ENCODE measurements around the gene GABRD.

Gene GABRD

DNA sequence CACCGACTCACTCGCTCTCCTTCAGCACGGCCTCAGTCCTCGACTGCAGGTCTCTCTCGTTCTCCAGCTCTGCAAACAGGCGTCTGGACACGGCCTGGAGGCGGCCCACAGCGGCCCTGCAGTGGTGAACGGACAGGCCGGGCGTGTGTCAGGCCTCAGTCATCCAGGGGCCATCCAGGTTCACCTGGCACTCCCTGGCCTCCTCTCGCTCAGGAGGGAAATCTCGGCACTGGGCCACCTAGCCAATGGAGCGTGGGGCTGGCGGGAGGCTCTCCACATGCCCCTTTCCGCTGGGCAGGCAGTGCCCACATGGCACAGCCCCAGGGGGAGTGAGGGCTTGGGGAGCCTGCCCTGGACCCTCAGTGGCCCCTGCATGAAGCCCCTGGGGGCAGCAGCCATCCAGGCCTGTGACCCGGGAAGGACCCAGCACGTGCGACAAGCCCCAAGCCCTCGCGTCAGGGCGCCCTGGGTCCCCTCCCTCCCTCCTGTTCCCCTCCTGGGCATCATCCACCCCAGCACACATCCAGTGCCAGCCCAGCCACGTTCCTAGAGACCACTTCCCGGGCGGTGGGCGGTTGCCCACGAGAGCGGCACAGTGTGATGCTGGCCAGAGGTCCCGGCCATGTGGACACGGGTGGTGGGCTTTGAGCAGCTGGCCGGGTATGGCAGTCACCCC, 33.6 kb upstream of the GABRD start:
- no peak for DNase-seq (ENCODE audit: low spot score)

GRCh38 chr1:1986451-1987141, 32.5 kb upstream of the GABRD start:
- DNase-seq (ENCODE audit: low spot score) = no peak

DNA sequence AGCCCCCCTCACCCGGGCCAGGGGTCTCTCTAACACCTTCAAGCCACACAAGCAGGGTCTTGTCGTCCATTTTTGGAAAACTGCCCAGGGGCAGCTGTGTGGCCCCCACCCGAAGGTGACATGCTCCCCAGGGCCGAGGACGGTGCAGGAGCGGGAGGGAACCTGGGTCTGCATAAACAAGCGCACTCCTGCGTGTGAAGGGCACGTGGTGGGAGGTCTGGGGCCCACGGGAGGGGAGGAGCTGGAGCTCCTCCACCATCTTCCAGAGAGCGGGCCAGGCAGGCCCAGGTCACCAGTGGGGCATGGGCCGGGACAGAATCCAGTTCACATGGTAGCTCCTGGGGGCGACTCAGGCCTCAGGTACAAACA, 32.0 kb upstream of the GABRD start:
- no peak for DNase-seq (ENCODE audit: low spot score)

DNA sequence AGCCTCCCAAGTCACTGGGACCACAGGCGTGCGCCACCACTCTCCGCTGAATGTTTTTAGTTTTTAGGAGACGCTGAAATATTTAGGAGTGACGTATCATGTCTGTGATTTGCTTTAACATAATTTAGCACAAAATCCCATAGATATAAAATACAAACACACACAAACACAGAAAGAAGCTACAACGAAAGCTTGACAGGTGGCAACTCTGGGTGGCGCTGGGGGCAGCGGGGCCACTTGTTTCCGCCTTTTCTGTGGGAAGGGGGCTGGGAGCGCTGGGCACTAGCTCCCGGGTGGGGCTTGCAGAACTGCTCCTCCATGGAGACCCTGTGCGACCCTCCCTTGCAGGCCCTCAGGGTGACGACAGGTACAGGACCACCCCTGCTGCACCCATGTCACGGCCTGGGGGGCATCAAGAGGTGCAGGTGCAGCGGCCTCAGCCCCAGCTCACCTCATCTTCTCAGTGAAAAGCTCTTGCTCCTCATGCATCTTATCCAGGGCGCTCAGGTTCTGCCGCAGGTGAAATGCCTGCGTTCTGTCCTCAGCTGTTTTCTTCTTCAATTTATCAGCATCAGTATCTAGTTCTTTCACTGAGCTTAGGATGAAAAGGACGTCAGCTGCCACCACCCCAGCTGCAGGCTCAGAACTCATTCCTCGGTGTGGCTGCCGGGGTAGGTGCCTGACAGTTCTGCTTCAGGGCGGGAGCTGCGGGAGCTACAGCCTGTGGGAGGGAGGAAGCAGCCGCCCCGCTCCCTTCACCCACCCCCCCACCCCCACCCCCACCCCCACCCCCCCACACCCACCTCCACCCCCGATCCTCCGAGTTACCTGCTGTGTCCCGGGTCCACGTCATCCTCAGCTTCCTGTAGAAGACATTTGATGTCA, 30.8 kb upstream of the GABRD start:
- DNase-seq (ENCODE audit: low spot score) = no peak

- DNase-seq (ENCODE audit: low spot score) = no peak
Observed at GRCh38 chr1:1989102-1989542, 30.0 kb upstream of the GABRD start.

DNA sequence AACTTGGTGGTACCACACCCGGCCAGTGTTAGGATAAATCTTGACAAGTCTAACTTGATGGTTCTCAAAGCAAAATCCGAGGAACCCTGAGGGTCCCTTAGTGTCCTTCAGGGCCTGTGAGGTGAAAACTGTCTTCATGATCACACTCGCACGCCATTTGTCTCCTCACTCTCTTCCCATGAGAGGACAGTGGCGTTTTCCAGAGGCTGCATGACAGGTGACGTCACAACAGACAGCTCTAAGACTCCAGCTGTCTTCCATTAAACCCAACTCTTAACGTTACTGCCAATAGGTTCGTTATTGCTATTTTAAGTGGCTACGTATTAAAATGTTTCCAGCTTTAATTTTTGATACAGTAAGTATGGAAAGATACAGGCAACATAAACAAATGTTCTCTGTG, 29.4 kb upstream of the GABRD start:
- no peak for DNase-seq (ENCODE audit: low spot score)

DNA sequence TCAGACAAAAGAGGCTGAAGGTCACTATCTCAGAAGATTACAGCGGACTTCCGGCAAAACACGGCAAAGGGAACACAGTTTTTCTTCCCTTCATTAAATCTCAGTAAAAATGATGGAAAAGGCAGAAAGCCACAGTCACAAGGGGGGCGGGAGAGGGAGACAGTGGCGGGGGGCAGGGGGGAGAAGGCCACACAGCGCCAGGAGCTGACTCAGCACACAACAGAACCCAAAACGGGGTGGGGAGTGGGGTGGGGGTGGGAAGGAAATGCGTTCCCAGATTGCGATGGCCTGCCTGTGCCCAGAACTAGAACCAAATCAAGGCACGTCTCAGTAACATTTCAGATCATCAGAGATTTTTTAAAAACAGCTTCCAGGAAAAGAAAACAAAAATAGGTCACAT, 28.9 kb upstream of the GABRD start:
- no peak for DNase-seq (ENCODE audit: low spot score)

DNA sequence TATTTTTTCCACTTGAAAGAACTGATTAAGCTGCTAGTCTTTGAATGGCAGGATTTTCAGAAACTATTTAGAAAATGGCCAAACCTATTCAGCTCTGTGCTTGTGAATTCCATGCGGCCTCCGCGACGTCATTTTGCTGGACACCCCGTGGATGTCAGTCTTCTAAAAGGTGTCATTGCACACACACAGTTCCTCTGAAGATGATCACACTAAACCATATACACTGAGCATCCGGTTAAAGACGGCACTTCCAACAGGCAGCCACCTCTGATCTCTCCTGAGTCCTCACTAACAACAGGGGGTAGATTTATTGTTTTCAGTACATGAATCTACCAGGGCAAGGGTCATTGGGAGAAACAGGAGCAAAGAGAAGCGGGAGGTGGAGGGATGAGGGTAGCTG, 24.6 kb upstream of the GABRD start:
- DNase-seq (ENCODE audit: low spot score) = no peak

DNA sequence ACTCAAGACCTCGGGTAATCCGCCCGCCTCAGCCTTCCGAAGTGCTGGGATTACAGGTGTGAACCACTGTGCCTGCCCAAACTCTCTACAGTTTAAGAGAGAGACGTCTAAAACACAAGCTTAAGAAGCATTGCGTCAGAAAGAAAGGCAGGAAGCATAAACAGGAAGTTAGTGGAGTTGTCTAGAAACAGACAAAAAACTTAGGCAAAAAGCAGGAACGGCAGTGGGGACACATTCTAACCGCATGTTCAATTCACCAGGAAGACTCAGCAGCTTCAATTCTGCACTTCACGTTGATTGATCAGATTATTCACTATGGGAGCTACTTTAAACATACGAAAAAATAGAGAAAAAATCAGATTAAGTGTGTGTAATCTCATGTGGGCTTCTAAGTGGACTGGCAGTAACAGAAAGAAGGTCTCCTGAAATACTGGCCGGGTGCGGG, 22.9 kb upstream of the GABRD start:
- DNase-seq (ENCODE audit: low spot score) = no peak

GRCh38 chr1:1997576-1997975, 21.6 kb upstream of the GABRD start:
- DNase-seq (ENCODE audit: low spot score) = no peak

DNA sequence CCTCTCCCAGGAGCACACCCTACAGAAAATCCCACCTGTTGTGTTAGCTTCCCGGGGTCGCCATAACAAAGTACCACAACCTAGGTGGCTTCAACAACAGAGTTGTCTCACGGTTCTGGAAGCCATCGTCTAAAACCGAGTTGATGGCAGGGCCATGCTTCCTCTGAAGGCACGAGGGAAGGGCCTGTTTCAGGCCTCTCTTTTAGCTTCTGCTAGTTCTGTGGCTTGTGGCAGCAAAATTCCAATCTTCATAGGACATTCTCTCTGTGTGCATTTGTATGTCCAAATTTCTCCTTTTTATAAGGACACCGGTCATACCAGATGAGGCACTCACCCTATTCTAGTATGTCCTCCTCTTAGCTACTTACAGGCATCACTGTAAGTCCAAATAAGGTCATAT, 18.7 kb upstream of the GABRD start:
- no peak for DNase-seq (ENCODE audit: low spot score)

DNA sequence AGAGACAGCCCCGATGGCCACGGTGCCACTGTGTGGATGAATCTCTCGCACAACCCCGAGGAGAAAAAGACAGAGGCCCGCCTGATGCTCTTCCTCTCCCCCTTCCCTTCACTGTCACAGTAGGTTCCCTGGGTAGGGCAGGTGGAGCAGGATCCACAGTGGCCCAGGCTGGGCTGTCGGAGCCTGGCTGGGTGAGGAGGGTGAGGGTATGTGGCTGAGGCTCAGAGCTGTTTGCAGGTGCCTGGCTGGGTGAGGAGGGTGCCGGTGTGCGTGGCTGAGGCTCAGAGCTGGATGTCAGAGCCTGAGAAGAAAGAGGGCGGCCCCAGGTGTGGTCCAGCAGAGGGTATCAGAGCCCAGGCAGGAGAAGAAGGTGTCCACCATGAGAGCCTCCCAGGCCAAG, 18.3 kb upstream of the GABRD start:
- DNase-seq (ENCODE audit: low spot score) = no peak

- no peak for DNase-seq (ENCODE audit: low spot score)
Observed at GRCh38 chr1:2001773-2002411, 17.3 kb upstream of the GABRD start.

- DNase-seq (ENCODE audit: low spot score) = no peak
Observed at GRCh38 chr1:2003541-2004131, 15.5 kb upstream of the GABRD start, which contains the start of gene CFAP74. CFAP74 (minus strand) TSS chr1:2003786; CDS start chr1:1990956, 12,830 bp downstream.

DNA sequence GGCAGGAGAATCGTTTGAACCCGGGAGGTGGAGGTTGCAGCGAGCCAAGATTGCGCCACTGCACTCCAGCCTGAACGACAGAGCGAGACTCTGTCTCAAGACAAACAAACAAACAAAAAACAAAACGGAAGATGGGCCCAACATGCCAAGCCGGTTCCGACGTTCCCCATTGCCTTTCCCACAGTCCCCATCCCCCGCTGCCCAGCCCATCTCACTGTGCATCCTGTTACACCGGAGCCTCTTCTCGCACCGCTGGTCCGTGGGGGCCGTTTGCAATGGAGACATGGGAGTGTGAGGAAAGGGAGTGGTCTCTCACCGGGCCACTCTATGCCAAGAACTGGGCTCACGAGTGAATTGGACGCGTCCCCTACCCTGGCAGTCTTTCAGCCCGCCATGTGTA, 14.3 kb upstream of the GABRD start:
- DNase-seq (ENCODE audit: low spot score) = no peak

GRCh38 chr1:2009101-2010053, 9.8 kb upstream of the GABRD start:
- no peak for DNase-seq (ENCODE audit: low spot score)

GRCh38 chr1:2014181-2014580, 5.0 kb upstream of the GABRD start:
- no peak for DNase-seq (ENCODE audit: low spot score)

GRCh38 chr1:2014741-2015735, 4.1 kb upstream of the GABRD start:
- no peak for DNase-seq (ENCODE audit: low spot score)

GRCh38 chr1:2016123-2016522, 3.0 kb upstream of the GABRD start:
- no peak for DNase-seq (ENCODE audit: low spot score)

Data from hematopoietic multipotent progenitor cell treated with erythropoietin and hydrocortisone succinate and interleukin-3 and kit ligand, for 17 days (in vitro differentiated cells).